ENCODE measurements around the gene ATP2C1. TPM values are rescaled to one million over a fixed set of nuclear protein-coding genes. Genes with fewer than 3 reads are reported as not detected.
"Not testable (repeated sequence)": the region's sequence is repeated elsewhere in the genome, so short reads cannot be mapped to it uniquely, and the experiment has no call there.

ATP2C1 gene
- total RNA-seq, 1 experiment from 2014 or later = 34.0 TPM

GRCh38 chr3:131036986-131037385 is 143.1 kb downstream of the ATP2C1 start:
- H3K27me3 ChIP-seq (ENCODE audit: low read length) = no peaks in the 10 kb centered on the region
- no peaks in the 10 kb centered on the region for H3K9me3 ChIP-seq (ENCODE audit: low read length)
- H3F3A ChIP-seq (ENCODE audit: low read length, unreplicated experiment) = peaks cover 3% of the 10 kb centered on the region
- H3K4me1 ChIP-seq (ENCODE audit: insufficient read depth, low read length) = peaks cover 31% of the 10 kb centered on the region
- ChIA-PET CTCF (no interaction called here), POLR2A (ENCODE audit: unreplicated experiment) (interaction anchor here (0.8 kb wide), 1 partner anchor 344 kb away, joined by 5 read pairs; the partner anchor contains the start of gene NUDT16)
- no peaks in the 10 kb centered on the region for H3K79me2 ChIP-seq (ENCODE audit: low read length)
- TF ChIP-seq CTCF (conservative IDR thresholded peaks at IDR 0.05; ENCODE audit: low read depth, low read length) (no peak), EZH2 (IDR thresholded peaks at IDR 0.05; ENCODE audit: low read length, unreplicated experiment) (no peak), EZH2phosphoT487 (IDR thresholded peaks at IDR 0.05; ENCODE audit: borderline replicate concordance, low read length) (no peak)
- 0 out of 2 replicates have a peak, but pooled peaks cover 6% of the 10 kb centered on the region for H4K20me1 ChIP-seq (ENCODE audit: low read length)
- 0 out of 2 replicates have a peak overlapping the region, but pooled peaks have one; percentile 38 for H3K4me2 ChIP-seq (ENCODE audit: low read length)
- H3K36me3 ChIP-seq (ENCODE audit: low read depth, low read length) = no peaks in the 10 kb centered on the region
- H3K27ac ChIP-seq (ENCODE audit: low read length) = no peak overlapping the region
- intact Hi-C loops (cut with micrococcal nuclease) = loop anchor here (1.0 to 10.0 kb wide), 4 partner anchors 105 to 990 kb away; no protein-coding TSS in a partner anchor
- no TSS peak for BruUV-seq (replicated peaks)
- H3K4me3 ChIP-seq (ENCODE audit: low read length) = no peak overlapping the region
- no peak overlapping the region for H3K9ac ChIP-seq (ENCODE audit: low read length)
- no peak for ATAC-seq
- DNase-seq = no peak
- H2AFZ ChIP-seq (ENCODE audit: low read length) = no peak overlapping the region
- H3K9me2 ChIP-seq (replicated peaks; ENCODE audit: low read length) = no peaks in the 10 kb centered on the region

- Histone ChIP-seq H3K27me3 (ENCODE audit: low read length) (no peaks in the 10 kb centered on the region), H4K20me1 (ENCODE audit: low read length) (0 out of 2 replicates have a peak, but pooled peaks cover 6% of the 10 kb centered on the region), H3K9me2 (replicated peaks; ENCODE audit: low read length) (no peaks in the 10 kb centered on the region), H2AFZ (ENCODE audit: low read length) (no peak overlapping the region), H3K9me3 (ENCODE audit: low read length) (no peaks in the 10 kb centered on the region), H3K36me3 (ENCODE audit: low read depth, low read length) (no peaks in the 10 kb centered on the region), H3K4me1 (ENCODE audit: insufficient read depth, low read length) (peaks cover 31% of the 10 kb centered on the region), H3K9ac (ENCODE audit: low read length) (no peak overlapping the region), H3F3A (ENCODE audit: low read length, unreplicated experiment) (peaks cover 3% of the 10 kb centered on the region), H3K27ac (ENCODE audit: low read length) (no peak overlapping the region), H3K4me3 (ENCODE audit: low read length) (no peak overlapping the region), H3K79me2 (ENCODE audit: low read length) (no peaks in the 10 kb centered on the region), H3K4me2 (ENCODE audit: low read length) (peak overlapping the region; percentile 46)
- no TSS peak for BruUV-seq (replicated peaks)
- DNase-seq = peak; percentile 65
- TF ChIP-seq EZH2phosphoT487 (IDR thresholded peaks at IDR 0.05; ENCODE audit: borderline replicate concordance, low read length) = no peak
- no peak for TF ChIP-seq CTCF (conservative IDR thresholded peaks at IDR 0.05; ENCODE audit: low read depth, low read length)
- TF ChIP-seq EZH2 (IDR thresholded peaks at IDR 0.05; ENCODE audit: low read length, unreplicated experiment) = no peak
- ChIA-PET CTCF (no interaction called here), POLR2A (ENCODE audit: unreplicated experiment) (no interaction called here)
- intact Hi-C loops (cut with micrococcal nuclease) = loop anchor here (5.0 to 10.0 kb wide), 3 partner anchors 186 to 989 kb away; no protein-coding TSS in a partner anchor
- ATAC-seq = no peak; the same call in 1 of the 2 replicates
Observed at GRCh38 chr3:131038326-131038725, 144.4 kb downstream of the ATP2C1 start.

GRCh38 chr3:131042271-131042985 is 148.5 kb downstream of the ATP2C1 start:
- intact Hi-C loops (cut with micrococcal nuclease); H3K9ac ChIP-seq (ENCODE audit: low read length); H3K79me2 ChIP-seq (ENCODE audit: low read length); ATAC-seq; POLR2A ChIA-PET (ENCODE audit: unreplicated experiment); H3K4me1 ChIP-seq (ENCODE audit: insufficient read depth, low read length); H3K9me3 ChIP-seq (ENCODE audit: low read length); H3F3A ChIP-seq (ENCODE audit: low read length, unreplicated experiment); CTCF ChIA-PET; BruUV-seq (replicated peaks); H3K4me2 ChIP-seq (ENCODE audit: low read length); H3K9me2 ChIP-seq (replicated peaks; ENCODE audit: low read length); H3K27ac ChIP-seq (ENCODE audit: low read length); H3K4me3 ChIP-seq (ENCODE audit: low read length); DNase-seq; H2AFZ ChIP-seq (ENCODE audit: low read length); H3K27me3 ChIP-seq (ENCODE audit: low read length); H3K36me3 ChIP-seq (ENCODE audit: low read depth, low read length); H4K20me1 ChIP-seq (ENCODE audit: low read length): not testable (repeated sequence)

Data from PC-3 (cell line).